Forelimb muscle (tissue), 1 donor: Measurements from ENCODE around the gene PGAM2. TPM values are rescaled to one million over a fixed set of nuclear protein-coding genes. Genes with fewer than 3 reads are reported as not detected.

ENCODE experiments used
- DNase-seq: peaks from one replicate; pipeline ENCODE4 v3.0.0-alpha.2; 2013; ENCODE audit warnings: low read depth
- polyA plus RNA-seq: library from polyadenylated mRNA; unstranded; fragments of 120-200 nt; gene quantifications from one replicate; pipeline ENCODE4 v1.2.1, GENCODE V29; 2013; ENCODE audit not compliant: insufficient read length

The PGAM2 gene
- 366 TPM for polyA plus RNA-seq

DNA sequence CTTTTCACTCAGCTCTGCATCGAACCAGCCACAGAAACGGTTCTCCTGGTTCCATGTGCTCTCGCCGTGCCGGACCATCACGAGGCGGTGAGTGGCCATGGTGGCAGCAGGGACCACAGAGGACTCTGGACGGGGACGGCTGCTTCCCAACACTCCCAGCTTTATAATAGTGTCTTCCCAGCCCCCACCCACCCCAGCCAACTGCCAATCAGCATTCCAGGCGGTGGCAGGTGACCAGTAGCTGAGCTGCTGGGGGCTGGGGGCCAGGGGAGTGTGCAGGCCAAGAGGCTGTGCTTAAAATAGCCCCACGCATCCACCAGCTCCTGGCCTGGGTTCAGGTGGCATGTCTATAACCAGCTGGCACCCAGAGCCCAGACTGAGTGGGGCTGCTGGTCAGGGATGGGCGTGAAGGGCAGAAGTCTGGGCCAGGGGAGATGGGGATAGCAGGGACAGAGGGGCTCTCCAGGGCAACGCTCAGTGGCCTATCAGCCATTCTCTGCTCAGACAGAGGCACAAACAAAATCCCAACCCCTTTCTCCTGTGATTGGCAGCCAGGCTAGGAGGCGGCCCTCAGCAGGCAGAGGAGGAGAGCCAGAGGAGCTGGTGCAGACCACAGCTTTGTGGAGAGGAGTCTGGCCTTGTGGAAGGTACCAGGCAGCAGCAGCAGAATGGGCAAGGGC, at the start of gene PGAM2:
Gene PGAM2, minus strand, starts transcription at position 137 of the 680 bp plus-strand sequence. Its CDS starts 38 bp downstream, at position 99.
- DNase-seq, result no peak

GRCh38 chr7:44114586-44115310, 49.4 kb upstream of the PGAM2 start:
- DNase-seq, result no peak

GRCh38 chr7:44113764-44114354, 48.5 kb upstream of the PGAM2 start:
- DNase-seq, result no peak

DNA sequence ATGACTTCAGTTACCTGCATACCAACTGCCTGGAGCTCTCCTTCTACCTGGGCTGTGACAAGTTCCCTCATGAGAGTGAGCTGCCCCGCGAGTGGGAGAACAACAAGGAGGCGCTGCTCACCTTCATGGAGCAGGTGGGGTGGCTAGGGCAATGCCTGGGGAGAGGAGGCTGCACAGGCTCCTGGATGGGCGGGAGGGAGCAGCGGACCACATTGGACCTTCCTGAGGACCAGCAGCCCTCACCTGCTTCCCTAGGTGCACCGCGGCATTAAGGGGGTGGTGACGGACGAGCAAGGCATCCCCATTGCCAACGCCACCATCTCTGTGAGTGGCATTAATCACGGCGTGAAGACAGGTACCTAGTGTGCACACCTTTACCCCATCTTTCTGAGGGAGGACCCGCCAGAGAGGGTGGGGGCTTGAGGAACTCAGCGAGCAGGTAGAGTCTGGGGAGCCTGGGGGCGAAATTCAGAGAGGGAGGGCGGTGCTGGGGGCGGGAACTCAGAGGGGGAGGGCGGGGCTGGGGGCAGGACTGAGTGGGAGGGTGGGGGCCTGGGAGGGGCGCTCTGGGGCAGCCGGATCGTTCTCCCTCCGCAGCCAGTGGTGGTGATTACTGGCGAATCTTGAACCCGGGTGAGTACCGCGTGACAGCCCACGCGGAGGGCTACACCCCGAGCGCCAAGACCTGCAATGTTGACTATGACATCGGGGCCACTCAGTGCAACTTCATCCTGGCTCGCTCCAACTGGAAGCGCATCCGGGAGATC, 47.8 kb upstream of the PGAM2 start:
- DNase-seq, result no peak

DNA sequence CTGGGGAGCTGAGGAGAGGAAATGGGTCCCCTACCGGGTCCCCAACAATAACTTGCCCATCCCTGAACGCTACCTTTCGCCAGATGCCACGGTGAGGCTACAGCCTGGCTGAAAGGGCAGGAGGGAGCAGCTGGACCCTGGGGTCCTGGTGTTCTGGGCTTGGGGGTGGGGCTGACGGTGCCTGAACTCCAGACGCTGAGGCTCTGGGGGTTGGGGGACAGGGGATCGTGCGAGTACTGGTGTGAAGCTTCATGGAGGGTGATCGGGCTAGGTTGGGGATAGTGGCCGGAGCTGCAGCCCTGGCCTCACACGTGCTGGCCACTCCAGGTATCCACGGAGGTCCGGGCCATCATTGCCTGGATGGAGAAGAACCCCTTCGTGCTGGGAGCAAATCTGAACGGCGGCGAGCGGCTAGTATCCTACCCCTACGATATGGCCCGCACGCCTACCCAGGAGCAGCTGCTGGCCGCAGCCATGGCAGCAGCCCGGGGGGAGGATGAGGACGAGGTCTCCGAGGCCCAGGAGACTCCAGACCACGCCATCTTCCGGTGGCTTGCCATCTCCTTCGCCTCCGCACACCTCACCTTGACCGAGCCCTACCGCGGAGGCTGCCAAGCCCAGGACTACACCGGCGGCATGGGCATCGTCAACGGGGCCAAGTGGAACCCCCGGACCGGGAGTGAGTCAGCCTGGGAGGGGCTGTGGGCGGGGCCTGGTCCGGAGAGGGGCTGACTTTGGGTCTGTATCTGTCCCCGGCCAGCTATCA, 47.0 kb upstream of the PGAM2 start:
- DNase-seq, result no peak

- no peak for DNase-seq
These were observed 46.4 kb upstream of the PGAM2 start for GRCh38 chr7:44111761-44112160.

- no peak for DNase-seq
These were observed 45.6 kb upstream of the PGAM2 start for GRCh38 chr7:44110719-44111635.

DNA sequence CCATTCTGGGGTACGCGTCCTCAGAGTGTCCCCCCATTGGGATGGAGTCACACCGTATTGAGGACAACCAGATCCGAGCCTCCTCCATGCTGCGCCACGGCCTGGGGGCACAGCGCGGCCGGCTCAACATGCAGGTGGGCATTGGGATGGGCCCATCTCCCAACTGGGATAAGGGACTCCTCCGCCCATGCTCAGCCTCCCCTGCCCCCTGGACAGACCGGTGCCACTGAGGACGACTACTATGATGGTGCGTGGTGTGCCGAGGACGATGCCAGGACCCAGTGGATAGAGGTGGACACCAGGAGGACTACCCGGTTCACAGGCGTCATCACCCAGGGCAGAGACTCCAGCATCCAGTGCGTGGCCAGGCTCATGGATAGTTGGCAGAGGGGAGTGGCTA, 44.6 kb upstream of the PGAM2 start:
- DNase-seq, result no peak

GRCh38 chr7:44108768-44109750, 43.7 kb upstream of the PGAM2 start:
- DNase-seq, result no peak

DNA sequence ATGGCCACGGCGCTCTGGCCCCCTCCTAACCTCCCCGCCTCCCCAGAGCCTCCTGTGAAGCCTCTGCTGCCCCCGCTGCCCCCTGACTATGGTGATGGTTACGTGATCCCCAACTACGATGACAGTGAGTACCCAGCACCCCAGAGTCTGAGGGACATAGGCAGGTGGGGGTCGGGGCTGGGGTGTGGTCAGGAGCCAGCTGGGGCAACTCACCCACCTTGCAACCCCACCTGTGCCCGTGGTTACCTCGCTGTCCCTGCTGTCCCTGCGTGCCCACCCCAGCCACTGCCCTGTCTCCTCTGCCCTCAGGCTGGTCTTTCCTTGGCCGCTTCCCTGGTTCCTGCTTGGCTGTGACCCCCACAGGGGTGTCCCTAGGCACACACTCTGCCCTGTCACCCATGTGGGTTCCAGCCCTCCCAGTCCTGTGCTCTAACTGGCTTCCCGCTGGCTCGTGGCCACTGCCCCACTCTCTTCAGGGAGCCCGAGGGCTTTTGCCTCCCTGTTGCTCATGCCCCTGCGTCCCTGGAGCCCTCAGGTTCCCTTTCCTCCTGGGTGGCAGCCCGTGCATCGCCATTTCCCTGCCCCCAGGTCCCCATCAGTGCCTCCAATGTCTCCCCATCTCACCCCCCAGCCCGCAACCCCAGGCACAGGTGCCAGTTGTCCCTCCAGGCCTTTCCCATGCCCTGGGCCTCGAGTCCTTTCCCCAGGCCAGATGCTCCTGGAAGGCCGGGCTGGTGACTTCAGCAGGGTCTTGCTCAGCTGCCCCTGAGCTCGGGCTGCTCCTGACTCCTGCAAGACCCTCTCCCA, 42.8 kb upstream of the PGAM2 start:
- DNase-seq, result no peak

DNA sequence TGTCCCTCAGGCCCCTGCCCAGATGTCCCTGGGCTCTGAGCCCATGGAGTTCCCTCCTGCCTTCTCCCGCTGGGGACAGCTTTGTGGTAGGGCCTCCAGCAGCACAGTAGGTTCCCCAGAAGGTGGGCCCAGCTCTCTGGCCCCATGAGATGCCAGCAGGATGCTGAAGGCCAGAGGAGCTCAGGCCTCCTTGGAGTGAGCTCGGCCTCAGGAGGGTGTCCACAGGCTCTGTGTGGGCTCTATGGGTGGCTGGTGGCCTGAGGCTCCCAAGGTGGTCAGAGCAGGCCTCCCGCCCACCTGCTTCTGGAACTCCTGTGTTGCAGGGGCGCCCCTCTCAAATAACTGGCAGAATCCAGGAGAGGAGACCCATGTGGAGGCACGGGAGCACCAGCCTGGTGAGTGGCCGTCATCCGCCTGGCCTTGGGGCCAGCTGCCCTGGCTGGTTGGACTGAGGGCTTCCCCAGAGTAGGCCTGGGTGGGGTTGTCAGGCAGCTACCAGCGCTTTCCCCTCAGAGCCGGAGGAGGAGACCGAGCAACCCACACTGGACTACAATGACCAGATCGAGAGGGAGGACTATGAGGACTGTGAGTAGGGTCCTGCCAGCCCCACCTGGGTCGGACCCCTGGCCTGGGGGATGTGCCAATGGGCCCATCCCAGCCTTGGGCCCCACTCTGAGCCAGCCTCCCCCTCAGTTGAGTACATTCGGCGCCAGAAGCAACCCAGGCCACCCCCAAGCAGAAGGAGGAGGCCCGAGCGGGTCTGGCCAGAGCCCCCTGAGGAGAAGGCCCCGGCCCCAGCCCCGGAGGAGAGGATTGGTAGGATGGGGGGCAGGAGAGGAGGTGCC, 42.0 kb upstream of the PGAM2 start:
- DNase-seq, result no peak

DNA sequence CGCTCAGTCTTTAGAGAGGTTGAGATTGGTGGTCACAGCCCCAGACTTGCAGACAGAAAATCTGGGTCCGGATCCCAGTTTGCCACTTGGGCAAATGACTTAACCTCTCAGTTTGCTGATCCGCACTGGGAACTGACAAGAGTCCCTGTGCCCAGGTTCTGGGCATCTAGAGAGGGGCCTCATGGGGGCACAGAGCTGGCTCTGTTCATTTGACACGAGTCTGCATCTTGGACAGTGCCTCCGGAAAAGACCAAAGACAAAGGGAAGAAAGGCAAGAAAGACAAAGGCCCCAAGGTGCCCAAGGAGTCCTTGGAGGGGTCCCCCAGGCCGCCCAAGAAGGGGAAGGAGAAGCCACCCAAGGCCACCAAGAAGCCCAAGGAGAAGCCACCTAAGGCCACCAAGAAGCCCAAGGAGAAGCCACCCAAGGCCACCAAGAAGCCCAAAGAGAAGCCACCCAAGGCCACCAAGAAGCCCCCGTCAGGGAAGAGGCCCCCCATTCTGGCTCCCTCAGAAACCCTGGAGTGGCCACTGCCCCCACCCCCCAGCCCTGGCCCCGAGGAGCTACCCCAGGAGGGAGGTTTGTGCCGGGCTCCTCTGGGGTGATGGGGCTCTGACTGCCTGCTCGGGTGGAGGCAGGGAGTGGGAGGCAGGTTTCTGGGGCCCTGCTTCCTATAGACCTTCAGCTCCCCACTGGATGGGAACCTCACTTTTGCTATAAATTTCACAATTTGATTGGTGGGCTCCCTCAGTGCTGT, 41.1 kb upstream of the PGAM2 start:
- no peak for DNase-seq

DNA sequence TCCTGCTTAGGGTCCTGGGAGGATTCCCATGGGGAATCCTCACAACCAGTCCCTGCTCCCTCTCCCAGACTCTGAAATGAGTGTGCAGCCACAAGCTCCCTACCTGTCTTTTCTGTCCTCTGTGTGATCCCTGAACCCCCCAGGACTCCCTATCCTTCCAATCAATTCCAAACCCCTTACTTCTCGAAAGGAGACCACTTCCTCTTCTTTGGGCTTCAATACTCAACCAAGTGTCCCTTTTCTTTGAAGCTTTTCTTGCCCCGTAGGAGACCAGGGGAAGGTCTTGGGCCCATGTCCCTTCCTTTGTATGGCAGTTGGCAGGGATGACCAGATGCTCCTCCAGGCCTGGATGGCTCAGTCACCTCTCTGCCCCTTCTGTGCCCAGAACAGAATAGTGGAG, 40.5 kb upstream of the PGAM2 start:
- no peak for DNase-seq

DNA sequence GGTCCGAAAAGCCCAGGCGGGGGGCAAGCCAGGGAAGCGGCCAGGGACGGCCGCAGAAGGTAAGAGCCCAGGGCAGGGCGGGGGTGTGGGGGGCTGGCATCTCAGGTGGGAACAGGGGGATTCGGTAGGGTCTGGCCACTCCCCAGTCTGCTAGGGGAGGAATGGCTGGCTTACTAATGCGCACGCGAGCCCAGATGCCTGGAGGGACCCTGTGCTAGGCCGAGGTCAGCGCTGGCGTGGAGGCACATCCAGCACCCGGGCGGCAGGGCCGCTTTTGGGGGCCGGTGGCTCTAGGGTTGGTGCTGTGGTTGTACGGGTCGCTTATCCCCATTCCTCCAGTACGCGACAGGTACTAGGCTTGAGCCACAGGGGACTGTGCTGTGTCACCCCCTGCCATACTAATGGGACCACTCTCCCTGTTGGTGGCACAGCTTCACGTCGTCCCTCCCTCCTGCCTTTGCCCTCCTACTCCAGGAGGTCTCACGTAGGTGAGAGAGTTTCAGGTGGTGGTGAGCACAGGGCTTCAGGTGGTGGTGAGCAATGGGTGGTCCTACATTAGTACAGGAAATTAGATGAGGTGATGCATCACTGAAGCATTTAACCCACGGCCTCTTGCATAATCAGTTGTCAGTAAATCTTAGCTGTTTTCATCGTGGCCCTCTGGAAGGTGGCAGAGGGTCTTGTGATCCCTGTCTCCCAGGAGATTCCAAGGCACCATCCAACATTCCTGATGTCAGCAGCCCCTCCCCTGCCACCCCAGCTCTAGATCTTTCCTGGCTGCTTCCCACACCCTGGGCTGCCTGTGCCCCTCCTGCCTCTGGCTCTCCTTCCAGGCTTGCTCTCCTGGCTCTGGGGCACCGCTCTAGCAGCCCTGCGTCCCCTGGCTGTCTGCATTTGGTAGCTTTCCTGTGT, 39.7 kb upstream of the PGAM2 start:
- DNase-seq, result no peak
